K562 (cell line): ENCODE data around the gene BTBD2. TPM values are rescaled to one million over a fixed set of nuclear protein-coding genes. Genes with fewer than 3 reads are reported as not detected.
A peak's percentile ranks its signal among the peaks of the same experiment; 100 is the strongest.

ENCODE experiments used
- DMBX1 ChIP-seq: fragments of 250-450 bp; sonication (Bioruptor Pico); IDR thresholded peaks from 2 replicates; pipeline ENCODE4 v1.8.0; 2022; ENCODE audit warnings: inconsistent platforms, mild to moderate bottlenecking, moderate library complexity, borderline replicate concordance
- FOXJ2 ChIP-seq: fragments of 200-800 bp; sonication (Bioruptor generic); IDR thresholded peaks from 2 replicates; pipeline ENCODE4 v1.6.1; 2016; ENCODE audit warnings: missing genetic modification characterization, missing compliant biosample characterization
- HMGN3 ChIP-seq: IDR thresholded peaks from 2 replicates; pipeline ENCODE4 v1.6.1; 2011; ENCODE audit warnings: borderline replicate concordance, low read depth, mild to moderate bottlenecking, mixed read lengths, low read length; ENCODE audit not compliant: insufficient read length; ENCODE audit errors: extremely low read depth
- MBD2 ChIP-seq: sonication (generic); IDR thresholded peaks from 2 replicates; pipeline ENCODE4 v1.6.1; 2016; ENCODE audit warnings: low read depth, borderline replicate concordance
- NCOA2 ChIP-seq, 2 experiments: fragments of 450-650 bp; IDR thresholded peaks; 2 replicates each; pipeline ENCODE4 v1.6.1; 2018; ENCODE audit warnings: mild to moderate bottlenecking in 2 of 2, moderate library complexity in 1 of 2; ENCODE audit not compliant: partially characterized antibody in 2 of 2
- RREB1 ChIP-seq: fragments of 250-450 bp; sonication (Bioruptor Pico); IDR thresholded peaks from 2 replicates; pipeline ENCODE4 v1.4.0; 2020
- ZBTB49 ChIP-seq: sonication (generic); formaldehyde crosslinking; IDR thresholded peaks from 2 replicates; pipeline ENCODE4 v1.8.0; 2022; ENCODE audit warnings: missing genetic modification reagents, mild to moderate bottlenecking, borderline replicate concordance
- ZBTB5 ChIP-seq: fragments of 450-650 bp; IDR thresholded peaks from 2 replicates; pipeline ENCODE4 v1.6.1; 2017; ENCODE audit warnings: antibody characterized with exemption
- ZNF639 ChIP-seq, 2 experiments: fragments of 200-800 bp in 1 of 2; sonication (Bioruptor generic) in 1 of 2; sonication (generic) in 1 of 2; formaldehyde crosslinking in 1 of 2; IDR thresholded peaks in 1 of 2; conservative IDR thresholded peaks in 1 of 2; 2 replicates each; pipeline versions ENCODE4 v1.5.0 to v1.6.1; 2016 to 2020; ENCODE audit warnings: missing compliant biosample characterization in 1 of 2, missing genetic modification characterization in 1 of 2, missing genetic modification reagents in 1 of 2
- polyA plus RNA-seq, 8 experiments: library from polyadenylated mRNA; depleted of rRNA in 4 of 8; stranded (reverse) in 5 of 8; unstranded in 3 of 8; fragments of >200 nt; fragmentation: Nextera tagmentation in 2 of 8; fragmentation: Illumina TruSeq in 1 of 8; extraction: Ambion mirVana in 2 of 8; extraction: Trizol in 1 of 8; gene quantifications; 2 replicates each; pipeline versions ENCODE4 v1.2.1 to v1.2.3, GENCODE V29; 2011 to 2014; ENCODE audit warnings: inconsistent platforms in 1 of 8, missing spikeins in 1 of 8
- total RNA-seq, 7 experiments: library from RNA; depleted of rRNA in 6 of 7; stranded (reverse); fragments of >200 nt in 6 of 7; fragmentation: Illumina TruSeq in 2 of 7; extraction: Trizol in 2 of 7; gene quantifications; 2 replicates each; pipeline versions ENCODE4 v1.2.1 to v1.2.3, GENCODE V29; 2011 to 2021; ENCODE audit warnings: low replicate concordance in 1 of 7

Gene BTBD2
- total and polyA plus RNA-seq, 9 of the 15 experiments (the other 6 are each of a cell fraction or from before 2014, with no cell fraction given) = 0.10 to 15.6 (median 6.9) TPM

- TF ChIP-seq RREB1 (no peak), DMBX1 (CRISPR knock-in tag) (peak; percentile 58), MBD2 (peak; percentile 48; the same call in 1 of the 2 replicates), ZBTB5 (no peak), FOXJ2 (tag) (no peak), NCOA2 (IDR thresholded peaks at IDR 0.05; ENCODE audit: partially characterized antibody in 2 of 2) (no peak), ZNF639 (CRISPR knock-in tag; conservative IDR thresholded peaks at IDR 0.05 in 1 of 2, IDR thresholded peaks at IDR 0.05 in 1 of 2) (peak in 1 of 2 experiments; percentile 75; a peak in 2 of 4 replicates), HMGN3 (peak; percentile 95), ZBTB49 (CRISPR knock-in tag) (no peak)
Measured at GRCh38 chr19:2050991-2051772, 35.7 kb upstream of the BTBD2 start, which contains the start of gene MKNK2 (continued).
